ENCODE results near the gene NFATC1.

The NFATC1 gene

GRCh38 chr18:79508565-79509535 is 113.1 kb downstream of the NFATC1 start:
- DNase-seq (ENCODE audit: low spot score): no peak

GRCh38 chr18:79509536-79509930 is 113.8 kb downstream of the NFATC1 start:
- no peak for DNase-seq (ENCODE audit: low spot score)

GRCh38 chr18:79510046-79510685 is 114.4 kb downstream of the NFATC1 start:
- no peak for DNase-seq (ENCODE audit: low spot score)

GRCh38 chr18:79510731-79511241 is 115.1 kb downstream of the NFATC1 start:
- no peak for DNase-seq (ENCODE audit: low spot score)

- no peak for DNase-seq (ENCODE audit: low spot score)
Observed at GRCh38 chr18:79511271-79511670, 115.5 kb downstream of the NFATC1 start.

- no peak for DNase-seq (ENCODE audit: low spot score)
Observed at GRCh38 chr18:79511671-79512301, 116.1 kb downstream of the NFATC1 start.

GRCh38 chr18:79512461-79513380 is 117.0 kb downstream of the NFATC1 start:
- DNase-seq (ENCODE audit: low spot score): no peak

- no peak for DNase-seq (ENCODE audit: low spot score)
Observed at GRCh38 chr18:79513381-79514081, 117.8 kb downstream of the NFATC1 start.

- DNase-seq (ENCODE audit: low spot score): no peak
Observed at GRCh38 chr18:79515331-79515730, 119.6 kb downstream of the NFATC1 start.

GRCh38 chr18:79515944-79516351 is 120.2 kb downstream of the NFATC1 start:
- DNase-seq (ENCODE audit: low spot score): no peak

GRCh38 chr18:79516441-79516931 is 120.8 kb downstream of the NFATC1 start:
- DNase-seq (ENCODE audit: low spot score): no peak

- no peak for DNase-seq (ENCODE audit: low spot score)
Observed at GRCh38 chr18:79517341-79517740, 121.6 kb downstream of the NFATC1 start.

GRCh38 chr18:79518028-79518682 is 122.4 kb downstream of the NFATC1 start:
- DNase-seq (ENCODE audit: low spot score): no peak

- DNase-seq (ENCODE audit: low spot score): no peak
Observed at GRCh38 chr18:79518683-79519128, 123.0 kb downstream of the NFATC1 start.

GRCh38 chr18:79519751-79520477 is 124.2 kb downstream of the NFATC1 start:
- no peak for DNase-seq (ENCODE audit: low spot score)

- DNase-seq (ENCODE audit: low spot score): no peak
Observed at GRCh38 chr18:79520478-79521390, 125.0 kb downstream of the NFATC1 start.

- DNase-seq (ENCODE audit: low spot score): no peak
Observed at GRCh38 chr18:79521416-79522205, 125.9 kb downstream of the NFATC1 start.

Data from cerebellar cortex (tissue), 1 donor.